HG03354 (cell line): ENCODE measurements around the gene TPD52L2.
"Not testable (repeated sequence)": the region's sequence is repeated elsewhere in the genome, so short reads cannot be mapped to it uniquely, and the experiment has no call there.

Experiments
- ATAC-seq: cut with Tn5 transposase; IDR thresholded peaks from one replicate; pipeline ENCODE4 v1.9.1; 2021; ENCODE audit warnings: mild to moderate bottlenecking; ENCODE audit not compliant: unreplicated experiment, poor library complexity, severe bottlenecking

The TPD52L2 gene

DNA sequence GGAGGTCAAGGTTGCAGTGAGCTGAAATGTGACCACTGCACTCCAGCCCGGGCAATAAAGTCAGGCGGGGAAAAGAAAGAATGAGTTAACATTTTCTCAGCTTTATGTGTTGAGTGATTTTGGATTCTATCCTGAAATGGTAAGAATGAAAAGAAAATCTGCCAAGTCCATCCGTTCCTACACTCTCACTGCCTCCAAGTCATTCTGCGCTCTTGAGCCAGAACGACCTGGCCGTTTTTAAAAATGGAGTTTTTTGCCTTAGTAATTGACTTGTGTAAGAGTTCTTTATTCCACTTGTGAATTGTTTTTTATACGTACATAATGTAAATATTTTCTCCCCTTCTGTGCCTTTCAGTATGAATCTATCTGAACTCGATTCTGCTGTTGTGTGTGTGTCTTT is 58.6 kb downstream of the TPD52L2 start:
- no peak for ATAC-seq

DNA sequence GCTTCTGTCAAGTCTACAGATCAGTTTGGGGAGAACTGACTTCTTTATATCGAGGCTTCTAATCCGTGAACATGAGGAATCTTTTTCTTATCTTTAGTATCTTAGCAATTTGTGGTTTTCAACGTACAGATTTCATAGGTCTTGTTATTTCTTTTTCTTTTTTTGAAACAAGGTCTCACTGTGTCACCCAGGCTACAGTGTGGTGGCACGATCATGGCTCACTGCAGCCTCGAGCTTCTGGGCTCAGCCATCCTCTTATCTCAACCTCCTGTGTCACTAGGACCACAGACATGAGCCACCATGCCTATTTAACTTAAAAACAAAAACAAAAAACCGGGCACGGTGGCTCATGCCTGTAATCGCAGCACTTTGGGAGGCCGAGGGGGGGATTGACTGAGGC is 59.2 kb downstream of the TPD52L2 start:
- no peak for ATAC-seq

DNA sequence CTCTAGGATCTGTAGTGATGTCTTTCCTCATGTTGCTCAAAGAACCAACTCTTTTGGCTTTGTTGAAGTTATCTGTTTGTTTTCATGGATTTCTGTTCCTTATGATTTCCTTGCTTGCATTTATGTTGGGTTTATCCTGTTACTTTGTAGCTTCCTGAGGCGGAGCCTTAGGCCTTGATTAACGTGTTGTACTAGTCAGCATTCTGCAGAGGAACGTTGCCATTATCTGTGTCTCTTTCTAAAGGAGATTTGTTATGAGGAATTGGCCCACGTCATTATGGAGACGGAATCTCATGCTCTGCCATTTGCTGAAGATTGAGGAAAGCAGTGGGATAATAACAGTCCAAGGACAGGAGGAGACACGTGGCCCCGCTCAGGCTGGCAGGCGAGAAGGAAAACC is 61.2 kb downstream of the TPD52L2 start:
- ATAC-seq = no peak

DNA sequence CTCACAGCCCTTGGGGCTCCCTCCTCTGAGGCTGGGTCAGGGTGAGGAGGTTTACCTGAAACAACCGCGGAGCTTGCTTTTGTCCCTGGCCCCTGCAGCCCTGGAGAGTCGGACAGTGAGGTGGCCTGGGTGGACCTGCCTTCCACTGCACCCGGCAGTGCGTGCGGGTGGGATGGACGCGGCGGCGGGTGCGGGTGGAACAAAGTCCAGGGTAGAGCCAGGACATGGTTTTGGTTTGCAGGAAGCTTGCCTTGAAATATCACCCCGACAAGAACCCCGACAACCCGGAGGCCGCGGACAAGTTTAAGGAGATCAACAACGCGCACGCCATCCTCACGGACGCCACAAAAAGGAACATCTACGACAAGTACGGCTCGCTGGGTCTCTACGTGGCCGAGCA is 64.0 kb downstream of the TPD52L2 start:
- no peak for ATAC-seq

DNA sequence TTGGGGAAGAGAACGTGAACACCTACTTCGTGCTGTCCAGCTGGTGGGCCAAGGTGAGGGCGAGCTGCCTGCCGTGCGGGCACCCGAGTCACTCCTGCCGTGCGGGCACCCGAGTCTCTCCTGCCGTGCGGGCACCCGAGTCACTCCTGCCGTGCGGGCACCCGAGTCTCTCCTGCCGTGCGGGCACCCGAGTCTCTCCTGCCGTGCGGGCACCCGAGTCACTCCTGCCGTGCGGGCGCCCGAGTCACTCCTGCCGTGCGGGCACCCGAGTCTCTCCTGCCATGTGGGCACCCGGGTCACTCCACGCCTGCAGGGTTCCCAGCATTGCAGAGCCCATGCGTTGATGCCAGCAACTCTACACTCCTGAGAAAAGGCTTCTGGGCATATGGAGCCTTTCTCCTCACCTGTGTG is 64.4 kb downstream of the TPD52L2 start:
- ATAC-seq = not testable (repeated sequence)

DNA sequence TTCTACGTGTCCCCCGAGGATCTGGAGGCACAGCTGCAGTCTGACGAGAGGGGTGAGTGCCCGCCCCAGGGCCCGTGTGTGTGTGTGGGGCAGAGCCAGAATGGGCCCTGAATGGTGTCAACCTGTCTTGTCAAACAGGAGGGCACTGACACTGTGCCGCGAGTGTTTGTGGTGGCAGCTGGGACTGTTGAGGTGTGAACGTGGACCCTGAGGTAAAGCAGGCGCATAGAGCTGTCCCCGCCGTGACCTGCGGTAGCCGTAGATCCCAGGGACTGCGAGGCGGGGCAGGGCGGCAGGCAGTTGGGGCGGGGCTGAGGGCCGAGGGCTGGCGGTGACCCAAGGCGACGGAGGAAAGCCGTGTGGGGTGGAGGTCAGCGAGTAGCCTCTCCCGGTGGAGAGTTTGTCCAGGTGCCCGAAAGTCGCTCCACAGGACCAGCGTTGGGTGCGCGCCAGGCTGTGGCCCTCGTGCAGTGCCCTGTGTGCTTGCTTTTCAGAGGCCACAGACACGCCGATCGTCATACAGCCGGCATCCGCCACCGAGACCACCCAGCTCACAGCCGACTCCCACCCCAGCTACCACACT is 66.0 kb downstream of the TPD52L2 start:
- ATAC-seq = no peak

DNA sequence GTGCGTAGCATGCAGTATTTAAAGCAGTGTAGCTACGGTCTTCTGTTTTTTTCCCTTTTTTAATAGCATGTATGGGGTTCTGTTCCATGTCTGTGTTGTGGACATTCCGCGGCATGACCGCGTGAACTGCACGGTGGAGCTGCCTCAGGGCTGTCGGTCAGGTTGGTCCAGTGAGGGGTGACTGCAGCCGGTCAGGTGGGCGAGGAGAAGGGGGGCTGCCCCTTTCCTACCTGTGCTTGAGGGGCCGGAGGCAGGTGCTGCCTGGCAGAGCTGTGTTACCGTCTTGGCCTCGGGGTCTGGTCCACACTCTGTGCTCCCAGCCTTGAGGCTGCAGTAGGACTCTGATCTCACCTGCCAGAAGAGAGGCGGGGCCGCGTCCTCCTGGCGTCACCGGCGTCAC is 66.7 kb downstream of the TPD52L2 start:
- ATAC-seq = no peak

DNA sequence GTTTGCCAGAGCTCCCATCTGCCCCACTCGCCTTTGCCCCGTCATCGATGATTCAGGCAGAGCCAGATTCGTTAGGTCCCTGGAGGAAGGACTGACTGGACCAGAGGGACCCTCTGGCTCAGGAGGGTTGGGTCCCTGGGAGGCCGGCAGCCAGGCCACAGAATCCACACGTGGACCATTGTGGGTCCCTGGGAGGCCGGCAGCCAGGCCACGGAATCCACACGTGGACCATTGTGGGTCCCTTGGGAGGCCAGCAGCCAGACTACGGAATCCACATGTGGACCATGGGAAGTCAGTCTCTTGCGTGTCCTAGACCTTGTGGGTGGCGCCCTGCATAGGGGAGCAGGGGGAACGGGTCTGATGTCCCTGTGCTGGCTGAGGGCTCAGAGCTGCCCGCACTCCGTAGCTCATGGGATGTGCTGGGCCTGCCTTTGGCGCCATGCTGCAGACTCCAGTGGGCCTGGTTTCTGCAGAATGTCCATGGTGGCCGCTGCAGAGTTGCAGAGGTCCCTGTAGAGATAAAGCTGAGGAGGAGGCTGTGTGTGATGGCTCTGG is 67.6 kb downstream of the TPD52L2 start:
- ATAC-seq = no peak

DNA sequence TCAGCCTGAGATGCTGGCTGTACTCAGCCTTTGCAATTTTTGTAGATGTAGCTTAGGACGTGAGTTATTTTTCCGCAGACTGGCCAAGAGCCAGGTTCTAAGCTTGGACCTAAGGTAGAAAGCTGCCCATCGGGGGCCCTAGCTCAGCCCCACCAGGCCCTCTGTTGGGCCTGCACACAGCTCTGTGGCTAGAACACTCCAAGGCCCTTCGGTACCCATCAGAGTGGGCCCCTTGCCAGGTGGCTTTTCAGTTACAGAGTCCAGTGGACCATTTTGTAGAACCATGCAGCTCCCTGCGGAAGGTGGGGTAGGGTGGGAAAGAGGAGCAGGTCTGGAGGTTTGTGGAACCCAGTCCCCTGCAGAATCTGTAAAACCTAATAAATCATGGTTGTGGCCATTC is 68.6 kb downstream of the TPD52L2 start:
- ATAC-seq = no peak

DNA sequence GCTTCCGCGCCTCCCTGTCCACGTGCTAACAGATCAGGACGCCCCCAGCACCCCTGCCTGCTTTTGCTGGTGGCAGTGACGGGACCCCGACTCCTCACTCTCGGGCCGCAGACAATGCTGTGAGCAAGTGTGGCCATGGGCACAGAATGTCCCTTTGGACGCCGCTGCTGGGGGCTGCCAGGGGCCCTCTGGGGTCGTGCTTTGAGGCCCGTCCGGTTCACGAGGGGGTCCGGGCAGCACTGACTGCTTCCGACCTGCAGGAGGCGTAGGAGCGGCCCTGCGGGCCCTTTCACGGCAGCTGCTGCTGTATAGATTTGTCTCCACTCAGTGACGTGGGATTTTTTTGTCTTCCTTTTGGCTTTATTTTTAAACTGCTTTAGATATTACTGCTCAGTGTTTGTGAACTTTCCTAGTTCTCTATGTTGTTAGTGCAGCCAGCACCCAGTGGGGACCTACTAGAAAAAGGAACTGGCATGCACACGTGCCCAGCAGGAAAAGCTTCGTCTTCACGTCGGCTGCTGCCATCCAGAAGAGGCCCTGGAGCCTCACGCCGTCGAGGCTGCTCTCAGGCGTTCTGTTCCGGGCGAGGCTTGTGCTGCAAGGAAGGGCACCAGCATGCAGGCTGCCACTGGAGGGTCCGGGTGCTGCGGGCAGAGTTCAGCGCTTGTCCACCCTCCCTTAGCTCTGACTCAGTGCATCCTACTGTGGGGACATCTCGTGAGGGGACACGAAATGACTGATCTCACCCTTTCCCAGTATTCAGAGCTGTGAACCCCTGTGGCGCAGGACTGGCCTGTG is 69.4 kb downstream of the TPD52L2 start:
- no peak for ATAC-seq

DNA sequence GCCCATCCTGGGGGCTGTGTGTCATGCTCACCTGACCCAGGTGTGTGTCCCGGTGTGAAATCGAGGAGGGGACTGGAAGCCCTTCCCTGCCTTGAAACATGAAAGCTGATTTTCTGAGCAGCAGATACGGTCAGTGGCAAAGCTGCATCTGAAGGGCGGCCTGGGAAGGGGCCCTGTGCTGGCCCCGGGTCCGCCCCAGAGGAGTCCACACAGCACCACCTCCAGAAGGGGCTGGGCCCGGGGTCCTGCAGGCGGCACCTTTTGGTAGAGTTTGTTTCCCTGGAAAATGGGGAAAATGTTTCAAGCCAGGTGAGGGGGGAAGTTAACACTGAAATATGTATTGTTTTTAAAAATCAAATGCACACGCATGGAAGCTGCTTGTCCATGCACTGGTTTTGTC is 70.4 kb downstream of the TPD52L2 start:
- ATAC-seq = no peak

DNA sequence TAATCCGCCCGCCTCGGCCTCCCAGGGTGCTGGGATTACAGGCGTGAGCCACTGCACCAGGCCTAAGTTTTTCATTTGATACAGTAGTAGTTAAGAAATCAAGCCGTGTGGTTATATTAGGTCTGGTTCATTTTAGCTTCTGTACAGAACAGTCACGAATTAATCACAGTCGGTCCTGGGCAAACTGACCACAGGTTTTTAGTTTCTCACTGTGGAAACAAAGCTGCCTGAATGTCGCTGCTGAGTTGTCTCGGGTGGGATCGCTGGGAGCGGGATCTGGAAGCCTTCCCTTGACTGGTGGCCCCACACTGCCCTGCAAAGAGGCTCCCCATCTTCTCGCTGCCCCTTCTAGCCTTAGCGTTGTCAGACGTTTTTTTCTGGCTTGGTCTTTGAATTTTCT is 72.5 kb downstream of the TPD52L2 start:
- ATAC-seq = no peak

DNA sequence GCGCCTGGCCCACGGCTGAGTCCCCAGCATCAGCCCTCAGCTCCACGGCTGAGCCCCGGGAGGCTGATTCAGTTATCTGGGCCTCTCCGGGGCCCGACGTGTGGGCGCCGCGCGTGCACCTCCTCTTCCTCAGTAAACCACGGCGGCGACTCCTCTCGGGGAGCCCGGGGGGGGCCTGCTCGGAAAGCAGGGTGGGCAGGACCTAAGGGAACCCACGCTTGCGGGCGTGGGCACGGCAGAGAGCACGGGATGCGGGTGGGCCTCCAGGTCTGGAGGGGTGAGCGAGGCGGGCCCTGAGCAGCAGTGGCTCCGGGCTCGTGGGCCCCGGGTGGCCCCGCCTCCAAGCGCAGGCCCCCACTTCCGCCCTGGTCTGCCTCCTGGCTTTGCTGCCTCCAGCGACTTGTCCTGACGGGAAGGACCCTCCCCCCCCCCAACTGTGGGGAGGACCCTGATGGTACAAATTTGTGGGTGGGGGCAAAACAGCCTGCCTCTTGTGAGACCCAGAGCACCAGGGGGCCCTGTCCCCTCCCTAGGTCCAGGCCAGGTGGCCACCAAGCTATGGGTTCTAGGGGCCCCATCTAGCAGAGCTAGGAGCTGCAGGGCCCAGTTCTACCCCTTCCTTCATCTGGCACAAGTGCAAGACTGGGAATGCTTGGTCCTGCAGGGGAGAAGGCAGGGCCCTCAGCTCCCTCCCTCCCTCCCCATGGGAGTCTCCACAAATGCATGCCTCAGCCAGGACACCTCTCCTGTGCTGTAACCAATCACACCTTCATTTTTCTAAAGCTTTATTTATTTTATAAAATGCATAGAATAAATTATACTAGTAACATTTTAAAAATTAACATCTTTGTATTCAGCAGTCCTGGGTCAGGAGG is 74.2 kb downstream of the TPD52L2 start:
- ATAC-seq = no peak

DNA sequence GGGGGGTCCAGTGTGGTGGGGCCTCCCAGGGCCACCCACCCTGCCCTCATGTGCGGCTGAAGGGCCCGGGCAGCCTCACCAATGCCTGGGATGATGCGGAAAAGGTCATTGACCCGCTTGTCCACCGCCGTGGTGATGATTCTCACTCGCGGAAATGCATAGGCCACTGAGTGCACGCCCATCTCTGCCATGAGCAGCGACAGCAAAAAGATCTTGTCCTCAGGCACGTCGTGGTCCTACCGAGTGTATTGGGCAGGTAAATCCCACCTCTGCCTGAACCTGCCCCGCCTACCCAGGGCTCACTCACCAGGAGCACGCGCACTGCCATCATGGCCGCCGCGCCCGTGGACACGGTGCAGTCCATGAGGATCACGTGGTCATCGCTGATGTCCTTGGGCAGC is 75.0 kb downstream of the TPD52L2 start:
- ATAC-seq = no peak

DNA sequence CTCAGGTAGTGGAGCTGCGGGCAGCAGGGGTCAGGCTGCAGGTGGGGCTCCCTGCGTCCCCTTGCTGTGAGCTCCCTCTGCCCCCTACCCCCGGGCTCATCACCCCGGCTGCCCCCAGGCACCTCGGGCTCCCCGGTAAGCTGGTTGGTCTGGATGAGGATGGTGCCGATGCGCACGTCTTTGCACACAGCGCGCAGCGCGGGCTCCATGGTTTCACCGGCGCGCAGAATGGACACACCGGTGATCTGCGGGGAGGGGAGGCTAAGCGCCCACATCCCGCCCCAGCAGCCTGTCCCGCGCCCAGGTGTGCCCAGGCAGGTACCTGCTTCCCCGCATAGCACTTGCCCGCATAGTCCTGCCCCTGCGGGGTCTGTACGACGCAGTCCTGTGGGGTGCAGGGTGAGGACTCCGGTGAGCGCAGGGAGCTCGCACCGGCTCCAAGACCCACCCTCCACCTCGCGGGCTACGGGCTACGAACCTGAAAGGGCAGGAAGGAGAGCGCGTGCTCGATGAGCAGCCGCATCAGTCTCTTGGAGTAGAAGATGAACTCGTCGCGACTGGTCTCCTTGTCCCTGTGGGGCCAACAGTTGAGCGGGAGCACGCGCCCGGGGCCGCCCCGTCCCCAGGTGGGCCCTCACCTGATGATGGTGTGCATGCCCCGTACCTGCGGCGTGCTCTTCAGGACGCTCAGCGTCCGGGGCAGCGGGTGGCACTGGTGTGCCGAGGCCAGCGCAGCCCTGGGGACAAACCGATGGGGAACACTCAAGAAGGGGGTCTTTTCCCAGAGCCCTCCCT is 75.6 kb downstream of the TPD52L2 start:
- no peak for ATAC-seq
